Astrocyte (in vitro differentiated cells and primary cell): ENCODE data around the gene BLTP3B. TPM values are rescaled to one million over a fixed set of nuclear protein-coding genes. Genes with fewer than 3 reads are reported as not detected.

Experiments
- DNase-seq: peaks from one replicate; pipeline ENCODE4 v3.0.0-alpha.2; 2010; ENCODE audit warnings: low read depth
- FAIRE-seq: peaks from 2 replicates; lab custom pipeline; 2011; peaks lifted over from hg19 to GRCh38; lab: Jason Lieb, UNC
- H2AFZ ChIP-seq: 2 replicates; pipeline ENCODE4 v1.6.0; 2012; ENCODE audit warnings: low read depth, low read length, inconsistent platforms
- H3K27ac ChIP-seq: 2 replicates; pipeline ENCODE4 v1.5.1; 2011; ENCODE audit warnings: low read depth, low read length, inconsistent platforms
- H3K27me3 ChIP-seq: 2 replicates; pipeline ENCODE4 v1.6.0; 2011; ENCODE audit warnings: low read length, inconsistent platforms; ENCODE audit not compliant: insufficient read depth
- H3K36me3 ChIP-seq: 2 replicates; pipeline ENCODE4 v1.5.1; 2011; ENCODE audit warnings: low read length, inconsistent platforms; ENCODE audit not compliant: insufficient read depth
- H3K4me1 ChIP-seq: 2 replicates; pipeline ENCODE4 v1.5.1; 2011; ENCODE audit warnings: low read length, inconsistent platforms; ENCODE audit not compliant: insufficient read depth
- H3K4me2 ChIP-seq: 2 replicates; pipeline ENCODE4 v1.6.0; 2012; ENCODE audit warnings: low read length, inconsistent platforms
- H3K4me3 ChIP-seq: 2 replicates; pipeline ENCODE4 v1.5.1; 2011; ENCODE audit warnings: low read depth, mild to moderate bottlenecking, low read length, inconsistent platforms; ENCODE audit not compliant: insufficient read depth
- H3K79me2 ChIP-seq: 2 replicates; pipeline ENCODE4 v1.6.0; 2012; ENCODE audit warnings: mild to moderate bottlenecking, low read length, inconsistent platforms; ENCODE audit not compliant: insufficient read depth
- H3K9ac ChIP-seq: 2 replicates; pipeline ENCODE4 v1.6.0; 2012; ENCODE audit warnings: mild to moderate bottlenecking, low read length, inconsistent platforms
- H3K9me3 ChIP-seq: 2 replicates; pipeline ENCODE4 v1.5.1; 2012; ENCODE audit warnings: low read depth, mild to moderate bottlenecking, low read length, inconsistent platforms; ENCODE audit not compliant: insufficient read depth
- H4K20me1 ChIP-seq: 2 replicates; pipeline ENCODE4 v1.6.0; 2012; ENCODE audit warnings: low read length, inconsistent platforms; ENCODE audit not compliant: insufficient read depth
- H3K27ac Mint-ChIP-seq: one replicate; pipeline ENCODE4 v1.8.0; 2021; ENCODE audit warnings: mild to moderate bottlenecking, mixed read lengths; ENCODE audit not compliant: unreplicated experiment
- H3K27me3 Mint-ChIP-seq: one replicate; pipeline ENCODE4 v1.8.0; 2021; ENCODE audit warnings: low read depth, mixed read lengths; ENCODE audit not compliant: unreplicated experiment
- H3K36me3 Mint-ChIP-seq: one replicate; pipeline ENCODE4 v1.8.0; 2021; ENCODE audit warnings: low read depth, mixed read lengths; ENCODE audit not compliant: unreplicated experiment
- H3K4me1 Mint-ChIP-seq: one replicate; pipeline ENCODE4 v1.8.0; 2021; ENCODE audit warnings: low read depth, mixed read lengths; ENCODE audit not compliant: unreplicated experiment
- H3K4me3 Mint-ChIP-seq: one replicate; pipeline ENCODE4 v1.8.0; 2021; ENCODE audit warnings: mild to moderate bottlenecking, moderate library complexity, mixed read lengths; ENCODE audit not compliant: unreplicated experiment
- H3K9me3 Mint-ChIP-seq: one replicate; pipeline ENCODE4 v1.8.0; 2021; ENCODE audit warnings: mild to moderate bottlenecking, mixed read lengths; ENCODE audit not compliant: unreplicated experiment
- CTCF ChIP-seq: IDR thresholded peaks from 2 replicates; pipeline ENCODE4 v1.5.1; 2011; ENCODE audit warnings: low read depth, mild to moderate bottlenecking, inconsistent platforms, low read length, moderate library complexity; ENCODE audit not compliant: insufficient read depth
- EZH2 ChIP-seq: IDR thresholded peaks from 2 replicates; pipeline ENCODE4 v1.6.1; 2012; ENCODE audit warnings: mild to moderate bottlenecking, low read length, inconsistent platforms; ENCODE audit not compliant: insufficient read depth
- total RNA-seq: library from RNA; stranded (reverse); gene quantifications from 2 replicates; pipeline ENCODE4 v1.2.1, GENCODE V29; 2021

Gene BLTP3B
- total RNA-seq, 1 donor from 2014 or later: 13.3 TPM

GRCh38 chr12:100151769-100152168 is 9.1 kb upstream of the BLTP3B start:
- no peak overlapping the region for H3K27ac Mint-ChIP-seq
- H3K27me3 Mint-ChIP-seq: peaks cover 2% of the 10 kb centered on the region
- Histone ChIP-seq H3K9ac (no peak overlapping the region), H3K4me2 (no peak overlapping the region), H3K79me2 (no peaks in the 10 kb centered on the region), H3K4me1 (no peaks in the 10 kb centered on the region), H2AFZ (no peak overlapping the region), H3K4me3 (no peak overlapping the region), H3K36me3 (no peaks in the 10 kb centered on the region), H4K20me1 (no peaks in the 10 kb centered on the region), H3K27ac (no peak overlapping the region), H3K27me3 (no peaks in the 10 kb centered on the region), H3K9me3 (no peaks in the 10 kb centered on the region)
- TF ChIP-seq CTCF (no peak), EZH2 (no peak)
- FAIRE-seq: no peak
- H3K4me3 Mint-ChIP-seq: no peak overlapping the region
- H3K4me1 Mint-ChIP-seq: no peaks in the 10 kb centered on the region
- peaks cover 2% of the 10 kb centered on the region for H3K9me3 Mint-ChIP-seq
- H3K36me3 Mint-ChIP-seq: no peaks in the 10 kb centered on the region
- no peak for DNase-seq

GRCh38 chr12:100146252-100146651 is 3.6 kb upstream of the BLTP3B start:
- Histone ChIP-seq H3K4me2 (no peak overlapping the region), H3K79me2 (peaks cover 12% of the 10 kb centered on the region), H3K36me3 (no peaks in the 10 kb centered on the region), H3K9me3 (no peaks in the 10 kb centered on the region), H3K4me3 (no peak overlapping the region), H2AFZ (no peak overlapping the region), H4K20me1 (no peaks in the 10 kb centered on the region), H3K27ac (no peak overlapping the region), H3K4me1 (no peaks in the 10 kb centered on the region), H3K27me3 (no peaks in the 10 kb centered on the region), H3K9ac (no peak overlapping the region)
- no peak for FAIRE-seq
- Mint-ChIP-seq H3K4me3 (no peak overlapping the region), H3K9me3 (peaks cover 2% of the 10 kb centered on the region), H3K27ac (no peak overlapping the region), H3K36me3 (no peaks in the 10 kb centered on the region), H3K4me1 (no peaks in the 10 kb centered on the region), H3K27me3 (no peaks in the 10 kb centered on the region)
- no peak for DNase-seq
- TF ChIP-seq EZH2 (no peak), CTCF (no peak)

- Mint-ChIP-seq H3K27ac (no peak overlapping the region), H3K4me1 (no peaks in the 10 kb centered on the region), H3K27me3 (no peaks in the 10 kb centered on the region), H3K9me3 (peaks cover 2% of the 10 kb centered on the region), H3K4me3 (no peak overlapping the region), H3K36me3 (no peaks in the 10 kb centered on the region)
- peaks cover 19% of the 10 kb centered on the region for H3K79me2 ChIP-seq
- FAIRE-seq (no peak), DNase-seq (no peak)
- TF ChIP-seq EZH2 (no peak), CTCF (no peak)
- H3K9me3 ChIP-seq: no peaks in the 10 kb centered on the region
- H3K36me3 ChIP-seq: no peaks in the 10 kb centered on the region
- H3K9ac ChIP-seq: no peak overlapping the region
- no peak overlapping the region for H2AFZ ChIP-seq
- H3K27me3 ChIP-seq: no peaks in the 10 kb centered on the region
- peaks cover 3% of the 10 kb centered on the region for H3K4me1 ChIP-seq
- H3K27ac ChIP-seq: no peak overlapping the region
- no peak overlapping the region for H3K4me3 ChIP-seq
- H3K4me2 ChIP-seq: no peak overlapping the region
- no peaks in the 10 kb centered on the region for H4K20me1 ChIP-seq
These were observed 3.0 kb upstream of the BLTP3B start for GRCh38 chr12:100145643-100146042.
